H9 (cell line): ENCODE data around the gene DNAJC12. TPM values are rescaled to one million over a fixed set of nuclear protein-coding genes. Genes with fewer than 3 reads are reported as not detected.
"Not testable (repeated sequence)": the region's sequence is repeated elsewhere in the genome, so short reads cannot be mapped to it uniquely, and the experiment has no call there.

Experiments used
- DNase-seq: peaks from one replicate; pipeline ENCODE4 v3.0.0-alpha.2; 2017
- H2AFZ ChIP-seq: one replicate; pipeline ENCODE4 v1.6.1; 2013; ENCODE audit warnings: mild to moderate bottlenecking, low read length, control low read depth, moderate library complexity
- H2AK5ac ChIP-seq: 2 replicates; pipeline ENCODE4 v1.6.1; 2013; ENCODE audit warnings: low read length, control low read depth, mixed read lengths; ENCODE audit not compliant: insufficient read length
- H2BK120ac ChIP-seq: one replicate; pipeline ENCODE4 v1.6.1; 2013; ENCODE audit warnings: low read depth, mild to moderate bottlenecking, low read length, control low read depth, inconsistent platforms; ENCODE audit not compliant: poor library complexity, severe bottlenecking
- H2BK12ac ChIP-seq: 2 replicates; pipeline ENCODE4 v1.6.1; 2013; ENCODE audit warnings: low read length, control low read depth, mixed read lengths, low read depth; ENCODE audit not compliant: insufficient read length
- H2BK15ac ChIP-seq: 2 replicates; pipeline ENCODE4 v1.6.1; 2013; ENCODE audit warnings: low read depth, low read length, control low read depth
- H2BK20ac ChIP-seq: one replicate; pipeline ENCODE4 v1.6.1; 2013; ENCODE audit warnings: low read depth, mild to moderate bottlenecking, low read length, control low read depth, inconsistent platforms; ENCODE audit not compliant: poor library complexity, severe bottlenecking
- H2BK5ac ChIP-seq: 2 replicates; pipeline ENCODE4 v1.6.1; 2013; ENCODE audit warnings: low read length, control low read depth, mixed read lengths; ENCODE audit not compliant: insufficient read length
- H3K14ac ChIP-seq: 2 replicates; pipeline ENCODE4 v1.6.1; 2013; ENCODE audit warnings: low read length, control low read depth; ENCODE audit not compliant: insufficient read depth
- H3K18ac ChIP-seq: 2 replicates; pipeline ENCODE4 v1.6.1; 2013; ENCODE audit warnings: low read depth, mild to moderate bottlenecking, mixed read lengths, low read length, control low read depth; ENCODE audit not compliant: insufficient read length
- H3K23ac ChIP-seq: 2 replicates; pipeline ENCODE4 v1.6.1; 2013; ENCODE audit warnings: low read length, control low read depth, mixed read lengths, low read depth; ENCODE audit not compliant: insufficient read length
- H3K23me2 ChIP-seq: 2 replicates; pipeline ENCODE4 v1.6.1; 2013; ENCODE audit warnings: low read depth, mild to moderate bottlenecking, mixed read lengths, low read length, control low read depth; ENCODE audit not compliant: insufficient read length, poor library complexity, severe bottlenecking
- H3K27ac ChIP-seq: 2 replicates; pipeline ENCODE4 v1.5.1; 2013; ENCODE audit warnings: low read length, control low read depth, mixed read lengths, low read depth; ENCODE audit not compliant: insufficient read length
- H3K27me3 ChIP-seq: 2 replicates; pipeline ENCODE4 v1.6.1; 2013; ENCODE audit warnings: low read length, control low read depth, inconsistent platforms; ENCODE audit not compliant: insufficient read depth
- H3K4ac ChIP-seq: 2 replicates; pipeline ENCODE4 v1.6.1; 2013; ENCODE audit warnings: low read depth, mild to moderate bottlenecking, control low read depth, inconsistent platforms, low read length, moderate library complexity
- H3K4me1 ChIP-seq: 2 replicates; pipeline ENCODE4 v1.6.1; 2013; ENCODE audit warnings: low read length, control low read depth, inconsistent platforms; ENCODE audit not compliant: insufficient read depth
- H3K4me2 ChIP-seq: 2 replicates; pipeline ENCODE4 v1.6.1; 2013; ENCODE audit warnings: low read length, control low read depth, mixed read lengths; ENCODE audit not compliant: insufficient read length, insufficient read depth
- H3K56ac ChIP-seq: 2 replicates; pipeline ENCODE4 v1.6.1; 2013; ENCODE audit warnings: low read depth, mild to moderate bottlenecking, mixed read lengths, low read length, control low read depth; ENCODE audit not compliant: insufficient read length
- H3K79me1 ChIP-seq: 2 replicates; pipeline ENCODE4 v1.6.1; 2013; ENCODE audit warnings: low read depth, mild to moderate bottlenecking, moderate library complexity, low read length, control low read depth, inconsistent platforms; ENCODE audit not compliant: insufficient read depth, poor library complexity, severe bottlenecking
- H3K79me2 ChIP-seq: 2 replicates; pipeline ENCODE4 v1.6.1; 2013; ENCODE audit warnings: low read length, control low read depth, inconsistent platforms; ENCODE audit not compliant: insufficient read depth
- H3K9ac ChIP-seq: 2 replicates; pipeline ENCODE4 v1.6.1; 2013; ENCODE audit warnings: low read length, control low read depth, mixed read lengths; ENCODE audit not compliant: insufficient read length; ENCODE audit errors: extremely low read depth
- H3K9me3 ChIP-seq: one replicate; pipeline ENCODE4 v1.6.1; 2013; ENCODE audit warnings: low read depth, low read length, inconsistent platforms; ENCODE audit not compliant: control insufficient read depth
- H3T11ph ChIP-seq: one replicate; pipeline ENCODE4 v1.6.1; 2013; ENCODE audit warnings: mild to moderate bottlenecking, low read length, control low read depth, inconsistent platforms
- H4K20me1 ChIP-seq: one replicate; pipeline ENCODE4 v1.6.1; 2013; ENCODE audit not compliant: control insufficient read depth, insufficient read length, insufficient read depth
- H4K5ac ChIP-seq: 2 replicates; pipeline ENCODE4 v1.6.1; 2013; ENCODE audit warnings: low read depth, mild to moderate bottlenecking, mixed read lengths, low read length, control low read depth; ENCODE audit not compliant: insufficient read length
- H4K8ac ChIP-seq: replicated peaks from 2 replicates; pipeline ENCODE4 v1.6.1; 2013; ENCODE audit warnings: low read length, control low read depth, mixed read lengths, low read depth; ENCODE audit not compliant: insufficient read length
- H4K91ac ChIP-seq: 2 replicates; pipeline ENCODE4 v1.6.1; 2013; ENCODE audit warnings: low read depth, mild to moderate bottlenecking, moderate library complexity, mixed read lengths, low read length, control low read depth; ENCODE audit not compliant: insufficient read length
- H3K27ac Mint-ChIP-seq, 3 experiments: 2 replicates in 2 of 3; 3 replicates in 1 of 3; pipeline ENCODE4 v1.8.0; 2020 to 2021; ENCODE audit warnings: mixed read lengths in 3 of 3, mild to moderate bottlenecking in 1 of 3, moderate library complexity in 1 of 3
- H3K27me3 Mint-ChIP-seq: 2 replicates; pipeline ENCODE4 v1.8.0; 2021; ENCODE audit warnings: low read depth, mild to moderate bottlenecking, moderate library complexity, mixed read lengths
- H3K36me3 Mint-ChIP-seq, 3 experiments: 2 replicates in 2 of 3; 3 replicates in 1 of 3; pipeline ENCODE4 v1.8.0; 2020 to 2021; ENCODE audit warnings: low read depth in 3 of 3, mixed read lengths in 3 of 3; ENCODE audit not compliant: insufficient read depth in 1 of 3
- H3K4me1 Mint-ChIP-seq, 2 experiments: 2 replicates each; pipeline ENCODE4 v1.8.0; 2020; ENCODE audit warnings: mixed read lengths in 2 of 2
- H3K4me3 Mint-ChIP-seq, 2 experiments: 2 replicates in 1 of 2; 3 replicates in 1 of 2; pipeline ENCODE4 v1.8.0; 2020 to 2021; ENCODE audit warnings: mild to moderate bottlenecking in 2 of 2, mixed read lengths in 2 of 2, moderate library complexity in 1 of 2
- H3K9me3 Mint-ChIP-seq, 2 experiments: 2 replicates in 1 of 2; 3 replicates in 1 of 2; pipeline ENCODE4 v1.8.0; 2020; ENCODE audit warnings: mild to moderate bottlenecking in 2 of 2, mixed read lengths in 2 of 2, moderate library complexity in 1 of 2
- WGBS: extraction: QIAGEN DNeasy Blood & Tissue Kit; methylation state at CpG from one replicate; pipeline ENCODE4 v1.1.7; 2013; ENCODE audit warnings: missing lambda C conversion rate, low lambda C conversion rate, mixed read lengths; ENCODE audit not compliant: insufficient read length; ENCODE audit errors: extremely low coverage; 5-methylcytosine and 5-hydroxymethylcytosine counted together
- total RNA-seq: library from RNA; stranded (reverse); gene quantifications from 2 replicates; pipeline ENCODE4 v1.2.1, GENCODE V29; 2021
- TF ChIP-seq, protein P1 (sequence below): fragments of 200-600 bp; sonication (generic); conservative IDR thresholded peaks from 3 replicates; pipeline ENCODE4 v1.8.0; 2021; ENCODE audit warnings: antibody characterized with exemption, mild to moderate bottlenecking

Gene DNAJC12
- total RNA-seq, 1 experiment from 2014 or later, result 0.85 TPM

DNA sequence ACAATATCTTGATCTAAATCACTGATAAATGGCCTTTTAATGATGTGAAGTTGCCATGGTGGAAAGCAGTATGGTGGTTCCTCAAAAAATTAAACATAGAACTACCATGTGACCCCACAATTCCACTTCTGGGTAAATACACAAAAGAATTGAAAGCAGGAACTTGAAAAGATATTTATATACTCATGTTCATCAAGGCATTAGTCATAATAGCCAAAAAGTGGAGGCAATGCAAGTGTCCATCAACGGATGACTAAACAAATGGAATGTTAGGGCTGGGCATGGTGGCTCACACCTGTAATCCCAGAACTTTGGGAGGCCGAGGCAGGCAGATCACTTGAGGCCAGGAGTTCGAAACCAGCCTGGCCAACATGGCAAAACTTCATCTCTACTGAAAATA is 2.0 kb upstream of the DNAJC12 start:
- Histone ChIP-seq H3K4me1 (no peaks in the 10 kb centered on the region; the same call in 1 of the 2 replicates), H2BK120ac (no peak overlapping the region), H3K9ac (no peak overlapping the region), H4K5ac (no peak overlapping the region), H3K23me2 (no peaks in the 10 kb centered on the region), H3K18ac (no peak overlapping the region), H3K56ac (no peak overlapping the region), H4K91ac (no peak overlapping the region), H2AK5ac (no peak overlapping the region), H3K27me3 (no peaks in the 10 kb centered on the region), H3K27ac (no peak overlapping the region), H3K4me2 (no peak overlapping the region), H4K8ac (no peak overlapping the region), H3K9me3 (no peaks in the 10 kb centered on the region), H2BK20ac (no peak overlapping the region), H3T11ph (no peak overlapping the region), H2BK15ac (no peak overlapping the region), H2BK12ac (no peak overlapping the region), H2AFZ (no peak overlapping the region), H3K14ac (no peak overlapping the region), H3K23ac (no peak overlapping the region), H4K20me1 (no peaks in the 10 kb centered on the region), H3K4ac (no peak overlapping the region), H3K79me1 (no peaks in the 10 kb centered on the region), H2BK5ac (no peak overlapping the region), H3K79me2 (peaks cover 2% of the 10 kb centered on the region; the same call in 1 of the 2 replicates)
- no peak overlapping the region for H3K27ac Mint-ChIP-seq
- H3K27me3 Mint-ChIP-seq, result no peaks in the 10 kb centered on the region
- WGBS, result no CpG with 5 or more reads among the region's 3 CpGs
- peaks cover 4 to 12% (median 5%) of the 10 kb centered on the region in 3 experiments; a peak in 5 of 7 replicates for H3K36me3 Mint-ChIP-seq
- peaks cover 13 to 14% of the 10 kb centered on the region in 2 experiments for H3K9me3 Mint-ChIP-seq
- H3K4me3 Mint-ChIP-seq, result no peak overlapping the region
- H3K4me1 Mint-ChIP-seq, result peaks cover 2 to 8% of the 10 kb centered on the region in 2 experiments; a peak in 3 of 4 replicates
- DNase-seq, result no peak
- TF ChIP-seq, protein P1, sequence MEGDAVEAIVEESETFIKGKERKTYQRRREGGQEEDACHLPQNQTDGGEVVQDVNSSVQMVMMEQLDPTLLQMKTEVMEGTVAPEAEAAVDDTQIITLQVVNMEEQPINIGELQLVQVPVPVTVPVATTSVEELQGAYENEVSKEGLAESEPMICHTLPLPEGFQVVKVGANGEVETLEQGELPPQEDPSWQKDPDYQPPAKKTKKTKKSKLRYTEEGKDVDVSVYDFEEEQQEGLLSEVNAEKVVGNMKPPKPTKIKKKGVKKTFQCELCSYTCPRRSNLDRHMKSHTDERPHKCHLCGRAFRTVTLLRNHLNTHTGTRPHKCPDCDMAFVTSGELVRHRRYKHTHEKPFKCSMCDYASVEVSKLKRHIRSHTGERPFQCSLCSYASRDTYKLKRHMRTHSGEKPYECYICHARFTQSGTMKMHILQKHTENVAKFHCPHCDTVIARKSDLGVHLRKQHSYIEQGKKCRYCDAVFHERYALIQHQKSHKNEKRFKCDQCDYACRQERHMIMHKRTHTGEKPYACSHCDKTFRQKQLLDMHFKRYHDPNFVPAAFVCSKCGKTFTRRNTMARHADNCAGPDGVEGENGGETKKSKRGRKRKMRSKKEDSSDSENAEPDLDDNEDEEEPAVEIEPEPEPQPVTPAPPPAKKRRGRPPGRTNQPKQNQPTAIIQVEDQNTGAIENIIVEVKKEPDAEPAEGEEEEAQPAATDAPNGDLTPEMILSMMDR, result no peak

DNA sequence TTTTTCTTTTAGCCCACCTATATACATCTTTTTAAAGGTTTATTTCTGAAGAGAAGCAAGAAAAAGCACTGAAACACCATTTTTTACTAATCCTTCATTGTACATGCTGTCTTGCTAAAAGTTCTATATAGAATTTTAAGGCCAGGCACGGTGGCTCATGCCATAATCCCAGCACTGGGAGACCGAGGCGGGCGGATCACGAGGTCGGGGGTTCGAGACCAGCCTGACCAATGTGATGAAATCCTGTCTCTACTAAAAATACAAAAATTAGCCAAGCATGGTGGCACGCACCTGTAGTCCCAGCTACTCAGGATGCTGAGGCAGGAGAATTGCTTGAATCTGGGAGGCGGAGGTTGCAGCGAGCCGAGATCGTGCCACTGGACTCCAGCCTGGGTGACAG is 1.5 kb upstream of the DNAJC12 start:
- not testable (repeated sequence) for H3K23ac ChIP-seq, H3K14ac ChIP-seq, H2AFZ ChIP-seq, H2BK20ac ChIP-seq, H3K18ac ChIP-seq, H4K5ac ChIP-seq, H2BK5ac ChIP-seq, H4K8ac ChIP-seq, H3K4me1 Mint-ChIP-seq, H3K27me3 ChIP-seq, H3K27me3 Mint-ChIP-seq, H2BK120ac ChIP-seq, H3K4me1 ChIP-seq, H2BK12ac ChIP-seq, H3K9ac ChIP-seq, H3K79me1 ChIP-seq, H2AK5ac ChIP-seq, H3K79me2 ChIP-seq, H3K27ac ChIP-seq, H2BK15ac ChIP-seq, H3K4ac ChIP-seq, H4K20me1 ChIP-seq, H3K9me3 ChIP-seq, H3K27ac Mint-ChIP-seq, H3K23me2 ChIP-seq, H3T11ph ChIP-seq, DNase-seq, H4K91ac ChIP-seq, H3K4me2 ChIP-seq, H3K4me3 Mint-ChIP-seq, H3K56ac ChIP-seq
- WGBS, result no CpG with 5 or more reads among the region's 12 CpGs
- Mint-ChIP-seq H3K36me3 (peaks cover 4 to 12% (median 5%) of the 10 kb centered on the region in 3 experiments; a peak in 5 of 7 replicates), H3K9me3 (peaks cover 13 to 14% of the 10 kb centered on the region in 2 experiments)
